Measurements from ENCODE around the gene ZNF791.
A peak's percentile ranks its signal among the peaks of the same experiment; 100 is the strongest.
"Not testable (repeated sequence)": the region's sequence is repeated elsewhere in the genome, so short reads cannot be mapped to it uniquely, and the experiment has no call there.

Gene ZNF791

DNA sequence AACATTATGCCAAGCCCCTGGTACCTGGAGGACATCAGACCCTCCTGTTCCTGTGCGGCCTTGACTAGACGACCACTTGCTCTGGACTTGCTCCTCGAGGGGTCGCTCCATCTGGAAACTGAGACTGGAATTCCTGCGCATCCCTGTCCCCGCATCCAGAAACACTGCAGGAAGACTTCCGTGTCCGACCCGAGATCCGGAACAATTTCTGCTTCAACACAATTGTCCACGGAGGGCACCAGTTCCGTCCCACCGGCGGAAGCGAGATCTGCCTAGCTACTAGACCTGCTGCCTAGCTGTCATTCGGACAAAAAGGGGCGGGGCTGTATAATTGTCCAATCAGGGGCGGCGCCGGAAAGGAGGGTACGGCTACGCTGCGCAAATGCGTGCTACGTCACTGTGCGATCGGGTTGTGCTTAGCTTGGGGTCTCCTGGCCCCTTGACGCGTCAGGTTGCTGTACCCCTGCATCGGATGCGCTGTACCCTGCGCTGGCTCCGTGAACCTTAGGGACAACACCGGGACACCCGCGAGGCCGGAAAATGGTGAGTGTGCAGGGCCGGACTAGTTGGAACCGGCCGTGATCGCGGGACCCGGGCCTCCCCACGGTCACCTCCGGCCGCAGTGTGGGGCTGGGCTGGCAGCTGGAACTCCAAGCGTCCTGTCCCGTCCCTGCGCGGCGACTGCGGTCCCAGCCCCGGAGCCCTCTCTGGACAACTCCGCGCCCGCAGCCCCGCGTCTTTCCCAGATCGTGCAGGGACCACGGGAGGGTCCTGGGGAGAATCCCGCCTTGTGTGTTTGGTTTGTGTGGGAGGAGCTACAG is at the start of gene ZNF791, which contains the start of gene ZNF490:
ZNF791 (plus strand) TSS at position 381 of the 821 bp plus-strand sequence; CDS start at position 541, 160 bp downstream.
ZNF490 (minus strand) TSS at position 274 of the 821 bp plus-strand sequence; CDS start at position 141, 133 bp downstream.
- DNase-seq (ENCODE audit: low spot score) = peak; percentile 98

DNA sequence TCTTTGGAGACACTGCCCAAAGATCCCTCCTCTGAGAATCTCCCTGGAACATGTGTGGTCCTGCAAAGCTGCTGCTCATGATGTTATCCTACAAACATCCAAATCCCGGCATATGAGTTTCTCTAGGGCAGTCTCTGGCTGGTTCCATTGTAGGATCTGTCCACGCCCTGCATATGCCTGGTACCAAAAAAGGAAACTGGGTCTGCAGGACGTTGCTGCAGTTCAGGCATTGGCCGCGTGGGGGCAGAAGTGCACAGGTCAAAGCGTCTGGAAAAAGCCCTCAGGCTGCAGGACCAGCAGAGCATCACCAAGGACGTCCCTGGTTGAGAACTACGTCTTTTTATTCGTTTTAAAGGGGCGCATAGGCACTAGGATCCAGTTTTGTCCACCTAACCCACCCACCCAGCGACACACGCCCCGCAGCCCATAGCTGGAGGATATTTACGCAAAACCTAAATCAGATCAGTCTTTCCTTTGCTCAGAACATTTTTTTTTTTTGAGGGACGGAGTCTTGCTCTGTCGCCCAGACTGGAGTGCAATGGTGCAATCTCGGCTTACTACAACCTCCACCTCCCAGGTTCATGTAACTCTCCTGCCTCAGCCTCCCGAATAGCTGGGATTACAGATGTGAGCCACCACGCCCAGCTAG is 46.6 kb upstream of the ZNF791 start:
- peak; percentile 86 for DNase-seq (ENCODE audit: low spot score)

DNA sequence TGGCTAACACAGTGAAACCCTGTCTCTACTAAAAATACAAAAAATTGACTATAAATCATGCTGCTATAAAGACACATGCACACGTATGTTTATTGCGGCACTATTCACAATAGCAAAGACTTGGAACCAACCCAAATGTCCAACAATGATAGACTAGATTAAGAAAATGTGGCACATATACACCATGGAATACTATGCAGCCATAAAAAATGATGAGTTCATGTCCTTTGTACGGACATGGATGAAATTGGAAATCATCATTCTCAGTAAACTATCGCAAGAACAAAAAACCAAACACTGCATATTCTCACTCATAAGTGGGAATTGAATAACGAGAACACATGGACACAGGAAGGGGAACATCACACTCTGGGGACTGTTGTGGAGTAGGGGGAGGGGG is 44.3 kb upstream of the ZNF791 start:
- DNase-seq (ENCODE audit: low spot score) = not testable (repeated sequence)

DNA sequence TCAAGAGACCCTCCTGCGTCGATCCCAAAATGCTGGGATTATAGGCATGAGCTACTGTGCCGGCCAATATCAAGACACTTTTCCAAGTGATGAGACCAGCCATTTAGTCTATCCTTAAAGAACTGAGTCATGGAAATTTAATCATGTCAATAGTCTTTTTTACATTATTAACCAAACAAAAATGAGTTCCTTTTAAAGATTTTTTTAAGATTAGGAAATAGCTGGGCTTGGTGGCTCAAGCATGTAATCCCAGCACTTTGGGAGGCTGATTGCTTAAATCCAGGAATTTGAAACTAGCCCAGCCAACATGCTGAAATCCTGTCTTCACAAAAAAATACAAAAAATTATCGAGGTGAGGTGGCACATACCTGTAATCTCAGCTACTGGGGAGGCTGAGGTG is 42.8 kb upstream of the ZNF791 start:
- DNase-seq (ENCODE audit: low spot score) = no peak

DNA sequence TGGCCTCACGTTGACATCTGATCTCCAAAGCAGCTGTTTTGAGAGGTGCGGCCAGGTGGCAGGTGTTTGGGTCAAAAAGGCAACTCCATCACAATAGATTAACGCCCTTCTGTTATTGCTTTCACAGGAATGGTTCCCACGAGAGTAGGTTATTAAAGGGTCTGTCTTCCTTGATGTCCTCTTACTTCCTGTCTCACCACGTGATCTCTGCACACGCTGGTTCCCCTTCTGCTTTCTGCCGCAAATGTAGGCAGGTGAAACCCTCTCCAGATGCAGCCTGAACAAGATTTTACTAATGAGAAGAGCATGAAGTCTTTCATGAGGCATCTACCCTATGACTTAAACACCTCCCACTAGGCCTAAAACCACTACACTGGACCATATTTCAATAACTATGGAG is 36.7 kb upstream of the ZNF791 start:
- no peak for DNase-seq (ENCODE audit: low spot score)

DNA sequence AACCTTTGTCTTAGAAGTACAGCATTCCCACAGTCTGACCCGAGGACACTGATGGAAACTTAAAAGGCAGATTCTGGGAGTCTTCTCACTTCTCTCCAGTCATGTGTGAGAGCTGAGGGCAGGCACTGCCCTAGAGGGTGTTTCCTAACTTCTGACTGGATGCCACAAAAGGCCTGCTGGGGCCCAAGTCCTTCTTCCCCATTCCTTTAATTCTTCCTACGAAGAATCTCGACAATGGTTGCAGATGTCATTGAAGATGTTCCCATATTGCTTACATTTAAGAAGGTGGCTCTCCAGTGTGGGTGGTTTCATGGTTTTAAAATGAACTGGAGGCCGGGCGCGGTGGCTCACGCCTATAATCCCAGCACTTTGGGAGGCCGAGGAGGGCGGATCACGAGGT is 32.1 kb upstream of the ZNF791 start:
- DNase-seq (ENCODE audit: low spot score) = no peak

DNA sequence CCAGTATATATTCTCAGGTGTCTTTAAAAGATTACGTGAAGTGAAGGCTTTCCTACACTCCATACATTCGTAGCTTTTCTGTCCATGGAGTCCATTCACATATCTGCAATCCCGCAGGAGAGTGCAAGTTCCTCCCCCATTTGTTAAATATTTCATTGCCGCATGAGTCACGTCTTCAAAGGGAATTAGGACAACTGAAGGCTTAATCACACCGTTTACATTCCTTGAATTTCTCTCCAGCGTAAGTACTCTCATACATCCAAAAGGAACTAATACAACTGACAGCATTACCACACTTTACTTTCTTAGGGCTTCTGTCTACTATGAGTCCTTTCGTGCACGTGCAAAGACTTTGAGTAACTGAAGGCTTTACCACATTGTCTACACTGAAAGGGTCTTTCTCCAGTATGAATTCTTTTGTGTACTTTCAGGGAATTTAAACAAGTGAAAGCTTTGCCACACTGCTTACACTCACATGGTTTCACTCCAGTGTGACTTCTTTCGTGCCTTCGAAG is 30.5 kb upstream of the ZNF791 start:
- DNase-seq (ENCODE audit: low spot score) = peak; percentile 96

DNA sequence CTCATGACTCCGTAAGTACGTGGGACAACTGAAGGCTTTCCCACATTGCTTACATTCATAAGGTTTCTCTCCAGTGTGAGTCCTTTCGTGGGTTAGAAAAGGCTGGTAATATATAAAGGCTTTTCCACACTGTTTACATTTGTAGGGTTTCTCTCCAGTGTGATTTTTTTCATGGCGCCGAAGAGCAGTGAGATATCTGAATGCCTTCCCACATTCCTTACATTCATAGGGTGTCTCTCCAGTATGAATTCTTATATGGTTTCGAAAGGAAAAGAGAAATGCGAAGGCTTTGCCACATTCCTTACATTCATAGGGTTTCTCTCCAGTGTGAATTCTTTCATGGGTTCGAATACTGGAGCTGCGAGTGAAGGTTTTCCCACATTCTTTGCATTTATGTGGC is 29.6 kb upstream of the ZNF791 start:
- DNase-seq (ENCODE audit: low spot score) = no peak

DNA sequence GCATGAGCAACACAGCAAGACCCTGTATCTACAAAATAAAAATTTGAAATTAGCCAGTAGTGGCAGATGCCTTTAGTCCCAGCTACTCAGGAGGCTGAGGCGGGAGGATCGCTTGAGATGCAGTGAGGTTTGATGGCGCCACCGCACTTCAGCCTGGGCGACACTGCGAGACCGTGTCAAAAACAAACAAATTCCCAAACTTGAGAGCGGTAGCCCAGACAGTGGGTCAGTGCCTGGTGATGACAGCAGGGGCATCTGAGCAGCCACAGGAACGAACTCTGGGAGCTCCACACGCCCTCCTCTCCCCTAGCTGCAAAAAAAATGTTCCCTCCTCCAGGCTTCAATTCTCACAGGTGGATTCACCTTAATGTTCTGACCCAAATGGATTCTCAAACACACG is 14.2 kb upstream of the ZNF791 start:
- no peak for DNase-seq (ENCODE audit: low spot score)

DNA sequence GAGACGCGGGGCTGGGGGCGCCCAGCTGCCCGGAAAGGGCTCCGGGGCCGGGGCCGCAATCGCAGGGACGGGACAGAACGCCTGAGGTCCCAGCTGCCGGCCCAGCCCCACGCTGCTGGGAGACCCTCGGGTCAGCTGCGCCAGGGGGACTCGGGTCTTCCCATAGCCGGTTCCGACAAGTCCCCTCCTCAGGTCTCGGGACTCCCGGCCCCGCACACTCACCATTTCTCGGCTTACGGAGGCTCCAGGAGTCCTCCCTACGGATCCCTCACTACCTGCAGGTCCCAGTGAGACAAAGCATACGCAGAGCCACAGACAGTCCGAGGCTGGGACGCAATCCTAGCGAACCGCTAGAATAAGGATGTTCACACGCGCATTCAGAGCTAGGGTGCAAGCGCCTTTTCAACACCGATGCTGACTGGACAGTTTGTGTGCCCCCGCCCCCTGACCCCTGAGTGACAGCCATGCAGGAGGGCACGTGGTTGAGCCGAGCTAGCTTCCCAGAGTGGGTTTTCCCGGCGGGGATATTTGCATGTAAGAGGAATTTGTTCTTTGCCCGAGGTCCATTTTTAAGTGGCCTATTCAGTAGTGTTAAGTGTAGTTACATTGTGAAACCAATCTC is 13.7 kb upstream of the ZNF791 start:
- no peak for DNase-seq (ENCODE audit: low spot score)

DNA sequence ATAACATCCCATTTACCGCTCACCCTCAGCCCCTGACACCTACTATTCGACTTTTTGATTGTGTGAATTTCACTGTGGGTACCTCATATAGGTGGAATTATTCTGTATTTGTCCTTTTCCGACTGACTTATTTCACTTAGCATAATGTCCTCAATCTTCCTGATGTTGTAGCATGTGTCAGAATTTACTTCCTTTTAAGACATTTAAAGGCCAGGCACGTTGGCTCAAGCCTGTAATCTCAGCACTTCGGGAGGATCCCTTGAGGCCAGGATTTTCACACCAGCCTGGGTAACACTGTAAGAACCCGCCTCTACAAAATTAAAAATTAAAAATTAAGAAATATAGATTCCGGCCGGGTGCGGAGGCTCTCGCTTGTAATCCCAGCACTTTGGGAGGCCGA is 13.1 kb upstream of the ZNF791 start:
- DNase-seq (ENCODE audit: low spot score) = no peak

DNA sequence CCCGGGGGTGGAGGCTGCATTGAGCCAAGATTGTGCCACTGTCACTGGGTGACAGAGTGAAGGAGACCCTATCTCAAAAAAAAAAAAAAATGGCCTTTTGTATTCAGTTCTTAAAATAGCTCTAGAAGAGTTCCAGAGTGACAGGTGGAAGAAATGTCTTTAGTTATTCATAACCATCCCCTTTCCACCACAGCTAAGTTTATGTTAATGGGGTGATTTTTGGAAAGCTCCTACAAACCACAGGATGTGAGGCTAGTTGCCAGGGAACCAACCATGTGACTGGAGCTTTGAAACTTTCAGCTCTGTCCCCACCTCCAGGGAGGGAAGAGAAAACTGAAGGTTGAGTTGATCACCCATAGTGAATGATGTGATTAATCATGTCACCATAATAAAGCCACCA is 7.0 kb upstream of the ZNF791 start:
- no peak for DNase-seq (ENCODE audit: low spot score)

DNA sequence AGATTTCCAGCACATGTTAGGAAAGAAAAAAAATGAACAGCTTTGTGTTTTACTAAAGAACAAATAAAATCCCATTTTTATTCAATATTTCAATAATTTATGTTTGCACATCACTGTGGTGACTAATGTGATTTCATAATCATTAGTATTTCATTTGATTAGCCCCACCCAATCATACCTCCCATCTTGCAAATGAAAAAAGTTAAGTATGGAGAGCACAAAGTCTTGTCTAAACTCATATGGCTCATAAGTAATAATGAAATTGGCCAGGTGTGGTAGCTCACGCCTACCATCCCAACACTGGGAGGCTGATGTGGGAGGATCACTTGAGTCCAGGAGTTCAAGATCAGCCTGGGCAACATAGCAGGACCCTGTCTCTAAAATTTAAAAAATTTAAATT is 3.9 kb upstream of the ZNF791 start:
- DNase-seq (ENCODE audit: low spot score) = no peak

DNA sequence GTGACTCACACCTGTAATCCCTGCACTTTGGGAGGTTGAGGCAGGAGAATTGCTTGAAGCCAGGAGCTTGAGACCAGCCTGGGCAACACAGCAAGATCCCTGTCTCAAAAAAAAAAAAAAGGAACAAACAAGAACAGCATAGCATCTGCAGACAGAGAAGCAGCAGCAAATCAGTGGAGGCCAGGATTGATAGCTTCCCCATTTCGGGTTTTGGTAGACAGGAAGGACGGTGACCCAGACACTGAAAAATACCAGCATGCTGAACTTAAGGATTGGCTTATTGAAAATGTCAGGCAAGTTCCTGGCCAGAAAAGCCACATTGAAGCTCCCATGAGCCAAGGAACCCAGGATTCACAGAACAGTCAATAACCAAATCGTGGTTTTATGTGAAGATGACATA is 3.1 kb upstream of the ZNF791 start:
- no peak for DNase-seq (ENCODE audit: low spot score)

DNA sequence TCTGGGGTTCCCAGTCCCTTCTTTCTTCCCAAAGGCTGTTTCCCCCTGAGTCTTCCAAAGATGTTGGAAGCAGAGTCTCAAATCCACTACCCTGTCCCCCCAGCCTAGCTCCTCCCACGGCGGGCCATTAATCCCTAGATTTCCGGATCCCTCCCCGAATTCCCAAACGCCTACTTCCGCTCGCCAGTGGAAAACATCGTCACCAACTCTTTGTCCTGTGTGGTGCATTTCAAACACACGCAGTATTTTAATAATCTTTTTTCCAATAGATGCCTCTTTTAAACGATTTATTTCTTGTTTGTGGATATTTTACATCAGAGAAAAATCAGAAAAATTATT is 610 bp downstream of the ZNF791 start:
- DNase-seq (ENCODE audit: low spot score) = peak; percentile 82

DNA sequence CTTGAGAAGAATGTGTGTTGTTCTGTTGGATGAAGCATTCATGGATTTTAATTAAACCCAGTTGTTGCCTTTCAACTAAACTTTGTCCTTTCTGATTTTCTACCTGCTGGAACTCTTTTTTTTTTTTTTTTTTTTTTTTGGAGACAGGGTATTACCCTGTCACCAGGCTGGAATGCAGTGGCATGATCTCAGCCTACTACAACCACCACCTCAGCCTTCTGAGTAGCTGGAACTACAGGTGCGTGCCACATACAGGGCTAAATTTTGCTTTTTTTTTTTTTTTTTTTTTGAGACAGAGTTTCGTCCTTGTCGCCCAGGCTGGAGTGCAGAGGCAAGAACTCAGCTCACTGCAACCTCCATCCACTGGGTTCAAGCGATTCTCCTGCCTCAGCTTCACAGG is 6.9 kb downstream of the ZNF791 start:
- no peak for DNase-seq (ENCODE audit: low spot score)

DNA sequence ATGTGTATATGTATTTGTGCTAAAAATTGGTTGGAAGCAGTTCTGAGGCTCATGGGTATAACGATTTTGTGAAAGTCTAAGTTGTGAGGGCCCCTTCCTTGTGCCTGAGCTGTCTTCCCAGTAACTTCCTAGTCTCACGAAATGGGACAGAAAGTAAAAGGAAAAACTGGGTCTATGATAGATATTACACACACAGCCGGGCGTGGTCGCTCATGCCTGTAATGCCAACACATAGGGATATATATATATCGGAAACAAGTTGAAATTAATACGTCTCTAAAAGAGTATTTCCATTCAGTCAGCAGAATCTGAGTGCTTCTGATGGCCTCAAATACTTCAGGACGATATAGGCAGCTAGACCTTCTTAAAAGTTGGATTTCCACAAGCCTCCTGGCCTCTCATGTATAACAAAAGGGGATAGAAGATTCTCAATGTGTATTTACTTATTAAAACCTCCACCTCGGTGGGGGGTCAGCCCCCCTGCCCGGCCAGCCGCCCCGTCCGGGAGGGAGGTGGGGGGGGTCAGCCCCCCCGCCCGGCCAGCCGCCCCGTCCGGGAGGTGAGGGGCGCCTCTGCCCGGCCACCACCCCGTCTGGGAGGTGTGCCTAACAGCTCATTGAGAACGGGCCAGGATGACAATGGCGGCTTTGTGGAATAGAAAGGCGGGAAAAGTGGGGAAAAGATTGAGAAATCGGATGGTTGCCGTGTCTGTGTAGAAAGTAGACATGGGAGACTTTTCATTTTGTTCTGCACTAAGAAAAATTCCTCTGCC is 10.7 kb downstream of the ZNF791 start:
- not testable (repeated sequence) for DNase-seq (ENCODE audit: low spot score)

DNA sequence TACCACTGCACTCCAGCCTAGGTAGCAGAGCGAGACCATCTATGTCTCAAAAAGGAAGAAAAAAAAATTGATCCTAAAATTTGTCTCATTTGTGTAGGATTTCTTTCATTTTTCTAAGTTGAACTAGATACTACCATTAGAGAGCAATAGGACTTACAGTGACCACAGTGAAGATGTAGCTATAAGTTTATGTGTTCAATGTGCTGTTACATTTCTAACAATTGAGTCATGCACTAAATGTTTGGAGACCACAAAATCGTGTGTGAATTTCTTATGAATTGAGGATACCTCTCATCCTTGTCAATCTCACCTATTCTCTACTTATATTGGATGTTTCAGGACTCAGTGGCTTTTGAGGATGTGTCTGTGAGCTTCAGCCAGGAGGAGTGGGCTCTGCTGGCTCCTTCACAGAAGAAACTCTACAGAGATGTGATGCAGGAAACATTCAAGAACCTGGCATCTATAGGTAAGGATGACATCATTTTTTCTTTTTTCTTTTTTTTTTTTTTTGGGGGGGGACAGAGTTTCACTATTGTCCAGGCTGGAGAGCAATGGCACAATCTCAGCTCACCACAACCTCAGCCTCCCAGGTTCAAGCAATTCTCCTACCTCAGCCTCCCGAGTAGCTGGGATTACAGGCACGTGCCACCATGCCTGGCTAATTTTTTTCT is 12.8 kb downstream of the ZNF791 start:
- no peak for DNase-seq (ENCODE audit: low spot score)

DNA sequence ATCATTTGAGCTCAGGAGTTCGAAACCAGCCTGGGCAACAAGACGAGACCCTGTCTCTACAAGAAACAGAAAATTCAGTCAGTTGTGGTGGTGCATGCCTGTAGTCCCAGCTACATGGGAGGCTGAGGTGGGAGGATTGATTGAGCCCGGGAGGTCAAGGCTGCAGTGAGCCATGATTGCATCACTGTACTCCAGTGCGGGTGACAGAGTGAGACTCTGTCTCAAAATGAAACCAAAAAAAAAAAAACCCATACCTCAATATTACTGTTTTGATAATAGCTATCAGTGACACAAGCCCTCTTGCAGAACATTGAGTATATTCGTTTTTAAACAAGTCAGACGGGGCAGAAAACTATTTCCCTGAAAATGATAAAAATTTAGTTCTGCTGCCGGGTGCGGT is 16.2 kb downstream of the ZNF791 start:
- no peak for DNase-seq (ENCODE audit: low spot score)

DNA sequence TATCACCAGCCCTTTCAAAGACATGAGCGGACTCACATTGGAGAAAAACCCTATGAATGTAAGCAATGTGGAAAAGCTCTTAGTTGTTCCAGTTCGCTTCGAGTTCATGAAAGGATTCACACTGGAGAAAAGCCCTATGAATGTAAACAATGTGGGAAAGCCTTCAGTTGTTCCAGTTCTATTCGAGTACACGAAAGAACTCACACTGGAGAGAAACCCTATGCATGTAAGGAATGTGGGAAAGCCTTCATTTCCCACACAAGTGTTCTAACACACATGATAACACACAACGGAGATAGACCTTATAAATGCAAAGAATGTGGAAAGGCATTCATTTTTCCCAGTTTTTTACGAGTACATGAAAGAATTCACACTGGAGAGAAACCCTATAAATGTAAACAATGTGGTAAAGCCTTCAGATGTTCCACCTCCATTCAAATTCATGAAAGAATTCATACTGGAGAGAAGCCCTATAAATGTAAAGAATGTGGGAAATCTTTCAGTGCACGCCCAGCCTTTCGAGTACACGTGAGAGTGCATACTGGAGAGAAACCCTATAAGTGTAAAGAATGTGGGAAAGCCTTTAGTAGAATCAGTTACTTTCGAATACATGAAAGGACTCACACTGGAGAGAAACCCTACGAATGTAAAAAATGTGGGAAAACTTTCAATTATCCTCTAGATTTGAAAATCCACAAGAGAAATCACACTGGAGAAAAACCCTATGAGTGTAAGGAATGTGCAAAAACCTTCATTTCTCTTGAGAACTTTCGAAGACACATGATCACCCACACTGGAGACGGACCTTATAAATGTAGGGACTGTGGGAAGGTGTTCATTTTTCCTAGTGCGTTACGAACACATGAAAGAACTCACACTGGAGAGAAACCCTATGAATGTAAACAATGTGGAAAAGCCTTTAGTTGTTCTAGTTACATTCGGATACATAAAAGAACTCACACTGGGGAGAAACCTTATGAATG is 17.6 kb downstream of the ZNF791 start:
- no peak for DNase-seq (ENCODE audit: low spot score)

All from RKO (cell line).